Medulla oblongata (tissue), 1 donor: ENCODE measurements around the gene CNNM4.
A peak's percentile ranks its signal among the peaks of the same experiment; 100 is the strongest.

Experiments
- DNase-seq: peaks from one replicate; pipeline ENCODE4 v3.0.0-alpha.2; 2015; ENCODE audit errors: extremely low spot score

The CNNM4 gene

DNA sequence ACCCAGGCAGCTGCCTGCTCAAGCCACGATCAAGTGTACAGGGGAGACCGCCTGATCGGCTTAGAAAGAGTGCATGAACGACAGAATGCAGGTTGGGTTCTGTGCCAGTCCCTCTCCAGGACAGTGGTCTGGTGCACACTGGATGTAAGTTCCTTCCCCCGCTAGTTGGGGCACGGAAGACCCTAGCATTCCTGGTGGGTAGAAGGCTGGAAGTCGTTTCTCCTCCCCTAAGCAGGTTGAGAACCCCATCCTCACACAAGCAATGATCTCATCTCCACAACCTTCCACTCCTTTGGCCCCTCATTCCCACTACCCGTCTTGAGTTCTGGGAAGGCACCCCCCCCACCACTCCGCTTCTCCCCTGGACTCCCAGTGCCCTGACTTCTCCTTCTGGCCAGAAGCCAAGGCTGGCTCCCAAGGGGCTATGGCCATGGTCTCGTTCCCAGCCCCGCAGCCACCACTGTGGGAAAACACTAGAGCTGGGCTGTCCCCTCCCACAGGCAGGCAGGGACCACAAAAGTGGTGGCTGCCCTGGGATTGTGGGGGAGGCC lies 98.5 kb downstream of the CNNM4 start:
- peak; percentile 62 for DNase-seq

DNA sequence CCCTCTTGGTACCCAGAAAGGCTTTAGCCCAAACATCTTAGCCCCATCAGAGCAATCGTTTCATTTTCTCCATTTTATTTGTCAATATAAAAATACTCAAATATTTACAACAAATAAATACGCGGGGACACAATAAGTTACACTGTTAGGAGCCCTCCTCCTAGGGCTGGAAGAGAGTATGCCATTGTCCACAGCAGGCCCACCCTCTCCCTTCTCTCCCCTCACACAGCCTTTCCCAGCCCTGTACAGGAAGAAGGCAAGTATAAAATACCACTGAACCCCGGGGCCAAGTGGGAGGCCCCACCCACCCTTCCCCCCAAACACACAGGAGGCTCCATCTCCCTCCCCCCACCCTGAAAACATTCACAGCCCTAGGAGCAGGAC lies 99.0 kb downstream of the CNNM4 start:
- DNase-seq, result no peak

DNA sequence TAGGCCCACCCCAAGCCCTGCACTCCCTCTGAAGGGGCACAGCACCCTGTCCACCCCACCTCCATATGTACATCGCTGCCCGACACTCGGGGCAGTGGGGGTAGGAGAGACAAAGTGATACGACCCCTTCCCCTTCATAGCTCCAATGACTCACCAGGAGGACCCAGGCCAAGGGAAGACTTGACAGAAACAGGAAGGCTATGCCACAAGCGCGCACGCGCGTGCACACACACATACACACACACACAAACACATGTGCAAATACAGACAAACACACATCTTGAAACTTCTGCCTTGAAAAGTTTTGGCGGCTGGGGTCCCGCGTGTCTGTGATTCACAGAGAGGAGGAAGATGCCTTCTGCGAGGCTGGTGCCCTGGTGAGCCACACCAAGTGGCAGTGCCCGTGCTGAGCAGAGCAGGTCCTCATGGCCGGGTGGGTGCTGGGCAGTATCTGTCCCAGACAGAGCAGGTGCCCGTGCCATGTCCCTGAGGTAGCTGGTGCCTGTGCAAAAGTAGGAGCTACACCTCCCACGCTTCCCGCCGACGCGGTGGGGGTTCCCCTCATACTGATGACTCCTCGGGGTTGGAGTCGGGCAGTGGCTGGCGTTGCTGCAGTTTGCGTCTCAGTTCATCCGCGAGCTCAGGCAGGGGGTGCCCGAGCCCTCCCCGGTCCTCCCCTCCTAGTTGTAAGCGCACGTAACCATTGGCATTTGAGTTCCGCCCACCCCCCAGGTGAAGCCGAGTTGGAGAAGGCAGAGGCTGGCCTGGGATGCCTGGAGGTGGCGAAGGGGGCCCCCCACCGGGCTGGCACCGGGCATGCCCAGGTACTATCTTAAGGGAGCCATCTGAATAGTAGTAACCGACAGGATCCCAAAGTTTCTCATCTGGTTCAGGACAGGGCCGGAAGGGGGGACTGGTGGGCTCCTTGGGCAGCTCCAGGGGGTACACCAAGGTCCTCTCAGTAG lies 99.6 kb downstream of the CNNM4 start:
- peak; percentile 43 for DNase-seq

DNA sequence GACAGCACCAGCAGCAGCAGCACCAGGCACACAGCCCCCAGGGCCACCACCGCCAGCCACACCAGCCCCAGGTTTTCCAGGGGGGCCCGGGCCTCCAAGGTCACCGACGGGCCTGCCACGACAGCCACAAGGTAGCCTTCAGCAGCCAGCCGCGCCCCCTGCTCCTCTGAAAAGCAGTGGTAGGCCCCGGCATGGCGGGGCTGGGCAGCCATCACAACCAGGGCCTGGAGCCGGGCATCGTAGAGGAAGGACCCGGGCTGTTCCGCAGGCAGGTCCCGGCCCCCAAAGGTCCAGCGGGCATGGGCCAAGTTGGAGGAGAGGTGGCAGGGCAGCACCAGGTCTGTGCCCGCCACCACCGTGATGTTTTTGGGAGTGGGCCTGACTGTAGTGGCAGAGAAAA lies 100.4 kb downstream of the CNNM4 start:
- DNase-seq, result no peak
